HG02970 (cell line): Measurements from ENCODE around the gene NIPBL.
"Not testable (repeated sequence)": the region's sequence is repeated elsewhere in the genome, so short reads cannot be mapped to it uniquely, and the experiment has no call there.

Experiments
- ATAC-seq: cut with Tn5 transposase; IDR thresholded peaks from one replicate; pipeline ENCODE4 v1.9.1; 2021; ENCODE audit warnings: mild to moderate bottlenecking, moderate library complexity, moderate number of reproducible peaks; ENCODE audit not compliant: unreplicated experiment, low FRiP score

The NIPBL gene

DNA sequence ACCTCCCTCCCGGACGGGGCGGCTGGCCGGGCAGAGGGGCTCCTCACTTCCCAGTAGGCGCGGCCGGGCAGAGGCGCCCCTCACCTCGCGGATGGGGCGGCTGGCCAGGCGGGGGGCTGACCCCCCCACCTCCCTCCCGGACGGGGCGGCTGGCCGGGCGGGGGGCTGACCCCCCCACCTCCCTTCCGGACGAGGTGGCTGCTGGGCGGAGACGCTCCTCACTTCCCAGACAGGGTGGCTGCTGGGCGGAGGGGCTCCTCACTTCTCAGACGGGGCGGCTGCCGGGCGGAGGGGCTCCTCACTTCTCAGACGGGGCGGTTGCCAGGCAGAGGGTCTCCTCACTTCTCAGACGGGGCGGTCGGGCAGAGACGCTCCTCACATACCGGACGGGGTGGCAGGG lies 136.6 kb downstream of the NIPBL start:
- not testable (repeated sequence) for ATAC-seq

GRCh38 chr5:37014321-37014720 lies 137.8 kb downstream of the NIPBL start:
- ATAC-seq, result no peak

- no peak for ATAC-seq
Measured at GRCh38 chr5:37015795-37016666, 139.5 kb downstream of the NIPBL start.

GRCh38 chr5:37028910-37029309 lies 152.3 kb downstream of the NIPBL start:
- no peak for ATAC-seq

DNA sequence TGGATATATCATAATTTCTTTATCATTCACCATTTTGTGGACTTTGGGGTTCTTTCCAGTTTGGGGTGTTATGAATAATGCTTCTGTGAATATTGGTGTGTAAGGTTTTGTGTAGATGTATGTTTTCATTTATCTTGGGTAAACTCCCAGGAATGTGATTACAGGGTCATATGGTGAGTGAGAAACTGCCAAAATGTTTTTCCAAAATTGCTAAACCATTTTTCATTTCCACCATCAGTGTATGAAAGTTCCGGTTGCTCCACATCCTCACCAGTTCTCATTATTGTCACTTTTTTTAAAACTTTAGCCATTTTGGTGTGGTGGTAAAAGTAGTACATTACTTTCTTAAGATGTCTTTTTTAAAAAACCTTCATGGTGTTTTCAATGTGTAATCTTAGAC lies 152.9 kb downstream of the NIPBL start:
- no peak for ATAC-seq

DNA sequence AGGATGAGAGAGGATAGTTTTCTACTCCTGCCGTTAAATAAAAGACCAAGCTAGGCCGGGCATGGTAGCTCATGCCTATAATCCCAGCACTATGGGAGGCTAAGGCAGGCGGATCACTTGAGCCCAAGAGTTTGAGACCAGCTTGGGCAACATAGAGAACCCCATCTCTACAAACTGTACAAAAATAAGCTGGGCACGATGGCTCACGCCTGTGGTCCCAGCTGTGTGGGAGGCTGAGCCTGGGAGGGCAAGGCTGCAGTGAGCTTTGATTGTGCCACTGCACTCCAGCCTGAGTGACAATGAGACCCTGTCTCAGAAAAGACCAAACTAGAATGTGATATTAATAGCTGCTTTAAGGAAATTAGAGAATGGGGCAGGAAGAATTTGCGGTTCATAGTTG lies 158.4 kb downstream of the NIPBL start:
- no peak for ATAC-seq

DNA sequence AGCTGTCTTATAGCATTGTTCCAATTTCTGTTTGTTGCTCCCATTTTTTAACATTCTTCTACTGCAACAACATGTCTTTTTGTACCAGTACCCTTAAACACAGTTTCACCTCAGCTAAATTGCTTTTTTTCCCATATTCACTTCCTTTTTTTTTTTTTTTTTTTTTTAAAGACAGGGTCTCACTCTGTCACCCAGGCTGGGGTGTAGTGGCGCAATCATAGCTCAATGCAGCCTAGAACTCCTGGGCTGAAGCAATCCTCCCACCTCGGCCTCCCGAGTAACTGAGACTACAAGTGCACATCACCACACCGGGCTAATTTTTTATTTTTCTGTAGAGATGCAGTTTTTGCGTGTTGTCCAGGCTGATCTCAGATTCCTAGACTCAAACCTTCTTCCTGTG lies 161.3 kb downstream of the NIPBL start:
- ATAC-seq, result no peak

DNA sequence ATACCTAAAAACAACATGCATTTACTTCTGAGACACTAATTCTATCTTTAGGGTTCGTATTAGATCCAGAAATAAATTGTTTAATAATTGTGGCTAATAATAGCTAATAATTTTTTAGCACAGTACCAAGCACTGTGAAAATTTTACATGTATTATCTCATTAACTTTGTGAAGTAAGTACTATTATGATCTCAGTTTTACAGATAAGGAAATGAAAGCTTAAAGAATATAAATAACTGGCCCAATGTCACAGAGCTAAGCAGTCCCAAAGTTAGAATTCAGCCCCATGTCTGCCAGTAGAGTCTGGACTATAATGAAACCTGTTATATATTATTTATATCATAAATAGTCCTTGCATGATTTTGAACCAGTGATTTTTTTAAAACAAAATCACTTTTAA lies 163.3 kb downstream of the NIPBL start:
- ATAC-seq, result no peak

GRCh38 chr5:37043693-37044092 lies 167.1 kb downstream of the NIPBL start:
- ATAC-seq, result no peak

- ATAC-seq, result no peak
Measured at GRCh38 chr5:37044120-37044519, 167.6 kb downstream of the NIPBL start.

- ATAC-seq, result no peak
Measured at GRCh38 chr5:37045703-37046102, 169.1 kb downstream of the NIPBL start.

- ATAC-seq, result no peak
Measured at GRCh38 chr5:37047947-37048346, 171.4 kb downstream of the NIPBL start.

- ATAC-seq, result no peak
Measured at GRCh38 chr5:37054391-37054790, 177.8 kb downstream of the NIPBL start.

DNA sequence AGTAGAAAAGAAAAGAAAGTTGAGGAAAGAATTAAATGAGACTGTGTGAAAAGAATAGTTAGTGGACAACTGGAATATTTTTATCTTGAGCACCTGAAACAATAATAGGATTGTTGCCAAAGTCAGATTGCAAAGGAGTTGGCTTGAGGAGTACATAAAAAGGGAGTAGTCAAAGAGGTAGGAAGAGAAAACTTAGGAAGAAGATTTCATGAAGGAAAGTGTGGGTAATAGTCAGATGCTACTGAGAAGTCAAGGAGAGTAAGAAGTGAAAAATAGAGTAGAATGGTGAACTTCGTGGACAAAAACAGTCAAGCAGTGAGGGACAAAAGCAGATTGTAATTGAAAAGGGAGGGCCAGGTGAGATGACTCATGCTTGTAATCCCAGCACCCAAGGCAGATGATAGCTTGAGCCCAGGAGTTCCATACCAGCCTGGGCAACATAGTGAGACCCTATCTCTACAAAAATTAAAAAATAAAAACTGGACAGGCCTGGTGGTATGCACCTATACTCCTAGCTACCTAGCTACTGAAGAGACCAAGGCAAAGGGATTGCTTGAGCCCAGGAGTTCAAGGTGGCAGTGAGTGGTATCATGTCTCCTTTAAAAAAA lies 178.9 kb downstream of the NIPBL start:
- no peak for ATAC-seq

- no peak for ATAC-seq
Measured at GRCh38 chr5:37056762-37057161, 180.2 kb downstream of the NIPBL start.

DNA sequence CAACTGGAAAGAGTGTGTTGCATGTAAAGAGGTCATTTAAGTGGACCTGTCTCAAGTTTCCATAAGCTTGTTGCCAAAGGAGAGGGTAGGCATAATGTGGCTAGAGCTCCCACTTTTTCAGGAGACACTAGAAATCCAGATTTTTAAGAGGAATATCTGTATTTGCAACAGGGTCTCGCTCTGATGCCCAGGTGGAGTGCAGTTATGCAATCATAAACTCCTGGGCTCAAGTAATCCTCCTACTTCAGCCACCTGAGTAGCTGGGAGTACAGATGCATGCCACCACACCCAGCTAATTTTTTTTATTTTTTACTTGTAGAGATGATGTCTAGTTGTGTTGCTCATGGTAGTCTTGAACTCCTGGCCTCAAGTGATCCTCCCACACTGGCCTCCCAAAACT lies 183.5 kb downstream of the NIPBL start:
- no peak for ATAC-seq

DNA sequence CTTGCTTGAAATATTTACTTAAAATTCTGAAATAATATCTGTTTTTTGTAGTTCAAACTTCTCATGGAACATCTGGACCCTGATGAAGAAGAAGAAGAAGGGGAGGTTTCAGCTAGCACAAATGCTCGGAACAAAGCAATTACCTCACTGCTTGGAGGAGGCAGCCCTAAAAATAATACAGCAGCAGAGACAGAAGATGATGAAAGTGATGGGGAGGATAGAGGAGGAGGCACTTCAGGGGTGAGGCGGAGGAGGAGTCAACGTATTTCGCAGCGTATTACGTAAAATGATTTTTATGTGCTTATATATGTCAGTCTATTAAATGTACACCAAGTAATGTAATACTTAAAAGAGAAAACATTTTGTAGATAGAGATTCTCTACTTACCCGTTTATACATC lies 187.2 kb downstream of the NIPBL start:
- ATAC-seq, result no peak

GRCh38 chr5:37064442-37064841 lies 187.9 kb downstream of the NIPBL start:
- no peak for ATAC-seq

- no peak for ATAC-seq
Measured at GRCh38 chr5:37071487-37071886, 194.9 kb downstream of the NIPBL start.

DNA sequence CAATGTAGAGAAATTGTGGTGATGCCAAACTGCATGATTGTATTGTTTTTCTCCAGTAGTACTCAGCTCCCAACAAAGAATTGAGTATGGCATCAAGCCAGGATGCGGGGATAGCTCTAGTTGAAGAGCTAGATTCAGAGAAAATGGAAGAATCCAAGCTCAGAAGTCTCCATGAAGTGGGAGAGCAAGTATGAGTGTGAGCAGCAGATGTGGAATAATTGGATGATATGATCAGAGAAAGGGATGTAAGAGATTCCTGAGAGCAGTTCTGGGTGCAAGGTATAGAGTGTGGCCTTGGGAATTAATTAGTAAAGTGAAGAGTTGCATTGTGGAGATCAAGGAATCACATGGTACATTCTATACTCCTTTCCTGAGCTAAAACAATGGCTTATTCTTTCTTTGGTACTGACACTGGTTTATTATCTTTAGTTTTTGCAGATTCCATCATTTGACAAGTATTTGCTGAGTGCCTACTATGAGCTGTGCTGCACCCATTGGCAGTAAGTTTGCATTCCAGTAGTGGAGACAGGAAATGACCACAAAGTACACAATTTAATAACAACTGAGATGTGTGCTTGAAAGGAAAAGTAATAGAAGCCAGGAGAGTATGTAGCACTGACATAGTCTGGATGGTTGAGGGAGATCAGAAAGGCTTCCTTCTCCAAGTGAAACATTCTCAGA lies 195.5 kb downstream of the NIPBL start:
- no peak for ATAC-seq

DNA sequence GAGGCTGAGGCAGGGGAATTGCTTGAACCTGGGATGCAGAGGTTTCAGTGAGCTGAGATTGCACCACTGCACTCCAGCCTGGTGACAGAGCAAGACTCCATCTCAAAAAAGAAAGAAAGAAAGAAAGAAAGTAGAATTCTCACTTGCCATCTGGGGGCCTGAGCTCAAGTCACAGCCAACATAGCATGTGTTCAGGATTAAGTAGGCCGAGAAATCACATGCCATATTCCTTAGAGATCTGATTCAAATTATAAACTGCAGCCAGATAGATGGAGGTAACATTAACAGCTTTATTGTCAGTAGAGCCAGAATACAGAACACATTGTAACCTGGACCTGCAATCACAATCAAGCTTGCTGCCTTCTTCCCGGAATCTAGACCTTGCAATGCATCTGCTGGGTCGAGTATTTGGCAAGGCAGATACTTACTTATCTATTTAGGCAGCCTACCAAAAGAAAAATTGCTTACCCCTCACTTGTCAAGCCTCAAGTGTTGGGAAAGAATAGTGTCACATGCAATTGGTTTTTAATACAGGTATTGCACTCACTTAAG lies 198.9 kb downstream of the NIPBL start:
- ATAC-seq, result no peak
